Astrocyte of the cerebellum (primary cell): ENCODE results near the gene TUBB2B.

ENCODE experiments used
- DNase-seq: peaks from one replicate; pipeline ENCODE4 v3.0.0-alpha.2; 2011; ENCODE audit warnings: low read depth
- H3K4me3 ChIP-seq: 2 replicates; pipeline ENCODE4 v1.5.1; 2011; ENCODE audit warnings: mild to moderate bottlenecking, low read depth, low read length, moderate library complexity
- in situ Hi-C: cut with HindIII; loops from 2 replicates; pipeline ENCODE4 v1.10.0; 2017; ENCODE audit warnings: low sequenced_read_pairs
- TF ChIP-seq, protein P1 (sequence below): IDR thresholded peaks from 2 replicates; pipeline ENCODE4 v1.5.1; 2012; ENCODE audit warnings: low read length, low read depth, moderate library complexity, mild to moderate bottlenecking; ENCODE audit errors: missing control alignments

Gene TUBB2B

DNA sequence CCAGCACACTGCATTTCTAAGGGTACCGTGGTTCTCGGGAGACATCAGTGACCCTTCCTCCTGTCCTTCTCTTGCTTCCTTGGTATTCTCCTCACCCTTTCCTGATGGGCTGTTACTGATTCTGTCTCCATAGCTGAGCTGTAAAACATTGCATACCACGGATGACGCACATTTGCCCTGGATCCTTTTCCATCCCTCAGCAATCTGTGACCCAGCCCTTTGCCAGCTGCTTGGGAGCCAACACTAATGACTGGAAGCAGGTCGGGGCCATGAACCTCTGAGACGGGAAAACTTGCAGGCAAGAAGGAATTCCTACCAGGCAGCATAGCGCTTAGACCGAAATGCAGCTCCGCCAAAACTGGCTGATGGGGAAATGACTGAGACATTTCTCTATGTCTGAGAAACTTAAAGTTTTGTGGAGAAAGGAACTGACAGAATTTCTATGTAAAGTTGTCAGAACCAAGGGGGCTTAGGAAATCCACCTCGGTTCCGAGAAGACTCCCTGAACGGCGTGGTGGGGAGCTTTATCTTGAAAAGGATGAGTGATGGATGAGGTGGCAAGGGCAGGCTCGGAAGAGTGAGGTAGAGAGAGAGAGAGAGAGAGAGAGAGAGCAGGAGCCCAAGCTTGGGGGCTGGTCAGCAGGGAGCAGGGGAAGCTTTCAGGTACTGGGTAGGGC, 19.2 kb downstream of the TUBB2B start:
- TF ChIP-seq, protein P1, sequence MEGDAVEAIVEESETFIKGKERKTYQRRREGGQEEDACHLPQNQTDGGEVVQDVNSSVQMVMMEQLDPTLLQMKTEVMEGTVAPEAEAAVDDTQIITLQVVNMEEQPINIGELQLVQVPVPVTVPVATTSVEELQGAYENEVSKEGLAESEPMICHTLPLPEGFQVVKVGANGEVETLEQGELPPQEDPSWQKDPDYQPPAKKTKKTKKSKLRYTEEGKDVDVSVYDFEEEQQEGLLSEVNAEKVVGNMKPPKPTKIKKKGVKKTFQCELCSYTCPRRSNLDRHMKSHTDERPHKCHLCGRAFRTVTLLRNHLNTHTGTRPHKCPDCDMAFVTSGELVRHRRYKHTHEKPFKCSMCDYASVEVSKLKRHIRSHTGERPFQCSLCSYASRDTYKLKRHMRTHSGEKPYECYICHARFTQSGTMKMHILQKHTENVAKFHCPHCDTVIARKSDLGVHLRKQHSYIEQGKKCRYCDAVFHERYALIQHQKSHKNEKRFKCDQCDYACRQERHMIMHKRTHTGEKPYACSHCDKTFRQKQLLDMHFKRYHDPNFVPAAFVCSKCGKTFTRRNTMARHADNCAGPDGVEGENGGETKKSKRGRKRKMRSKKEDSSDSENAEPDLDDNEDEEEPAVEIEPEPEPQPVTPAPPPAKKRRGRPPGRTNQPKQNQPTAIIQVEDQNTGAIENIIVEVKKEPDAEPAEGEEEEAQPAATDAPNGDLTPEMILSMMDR, result no peak

DNA sequence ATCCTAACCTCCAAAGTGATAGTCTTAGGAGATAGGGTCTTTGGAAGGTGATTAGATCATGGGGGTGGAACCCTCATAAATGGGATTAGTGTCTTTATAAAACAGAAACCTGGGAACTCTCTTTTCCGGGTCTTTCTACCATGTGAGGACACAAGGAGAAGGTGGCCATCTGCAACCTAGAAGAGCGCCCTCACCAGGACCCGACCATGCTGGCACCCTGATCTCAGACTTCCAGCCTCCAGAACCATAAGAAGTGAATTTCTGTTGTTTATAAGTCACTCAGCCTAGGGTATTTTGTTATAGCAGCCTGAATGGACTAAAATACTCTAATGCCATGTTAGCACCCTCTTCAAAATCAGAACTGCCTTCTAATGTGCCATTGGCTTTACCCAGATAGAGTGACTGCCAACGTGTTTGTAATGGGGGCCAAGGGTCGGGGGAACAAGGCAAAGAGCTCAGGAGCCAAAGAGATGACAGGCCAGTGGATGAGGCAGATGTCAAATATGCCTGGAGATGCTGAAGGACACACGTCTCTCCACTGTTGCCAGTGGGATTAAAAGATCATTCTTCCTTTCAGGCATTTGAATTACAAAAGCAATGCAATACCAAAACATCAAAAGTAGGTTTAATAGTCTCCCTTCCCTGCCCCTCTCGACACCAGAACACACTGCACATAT, 21.0 kb downstream of the TUBB2B start:
- in situ Hi-C loops, result no loop called here
- H3K4me3 ChIP-seq, result no peak overlapping the region
- no peak for DNase-seq
- TF ChIP-seq, protein P1, result peak; percentile 2

More for the DNA sequence above, 19.2 kb downstream of the TUBB2B start:
- peak; percentile 68 for DNase-seq
- in situ Hi-C loops, result no loop called here
- no peak overlapping the region for H3K4me3 ChIP-seq

DNA sequence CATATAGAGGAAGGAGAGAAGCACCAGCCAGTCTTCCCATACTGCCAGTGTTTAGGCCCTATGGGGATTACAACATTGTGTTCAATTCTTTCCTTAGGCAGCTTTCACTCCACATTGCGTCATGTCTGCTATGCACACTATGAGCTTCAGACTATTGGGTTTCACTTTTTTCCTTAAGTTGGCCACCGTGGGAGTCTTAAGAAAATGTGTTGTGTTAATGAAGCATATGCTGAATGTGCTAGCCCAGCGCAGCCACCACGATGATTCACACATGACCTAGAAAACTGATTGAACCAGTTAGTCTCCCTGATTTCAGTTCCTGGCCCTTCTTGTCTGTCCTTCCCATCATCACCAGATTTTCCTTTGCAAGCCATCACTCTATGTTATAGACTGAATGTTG, 21.5 kb downstream of the TUBB2B start:
- peak; percentile 76 for DNase-seq
- in situ Hi-C loops, result no loop called here
- TF ChIP-seq, protein P1, result no peak
- H3K4me3 ChIP-seq, result no peak overlapping the region

DNA sequence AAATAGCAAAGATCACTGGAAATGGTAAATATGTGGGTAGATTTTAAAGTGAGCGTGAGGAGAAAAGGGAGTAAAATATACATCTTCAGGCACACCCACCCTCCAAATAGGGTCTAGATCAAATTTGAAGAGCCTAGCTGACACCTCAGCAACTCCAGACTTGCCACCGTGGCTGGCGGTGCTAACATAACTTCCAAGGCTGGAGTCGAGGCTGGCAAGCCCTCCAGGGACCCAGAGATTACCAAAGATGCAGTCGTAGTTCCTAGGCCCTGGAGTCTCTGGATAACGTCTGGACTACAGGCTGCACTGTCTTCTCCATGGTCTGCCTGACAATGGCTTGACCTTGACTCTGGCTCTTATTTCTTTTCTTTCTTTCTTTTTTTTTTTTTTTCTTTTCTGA, 22.5 kb downstream of the TUBB2B start:
- no peak for DNase-seq
- H3K4me3 ChIP-seq, result no peak overlapping the region
- in situ Hi-C loops, result no loop called here
- TF ChIP-seq, protein P1, result no peak

DNA sequence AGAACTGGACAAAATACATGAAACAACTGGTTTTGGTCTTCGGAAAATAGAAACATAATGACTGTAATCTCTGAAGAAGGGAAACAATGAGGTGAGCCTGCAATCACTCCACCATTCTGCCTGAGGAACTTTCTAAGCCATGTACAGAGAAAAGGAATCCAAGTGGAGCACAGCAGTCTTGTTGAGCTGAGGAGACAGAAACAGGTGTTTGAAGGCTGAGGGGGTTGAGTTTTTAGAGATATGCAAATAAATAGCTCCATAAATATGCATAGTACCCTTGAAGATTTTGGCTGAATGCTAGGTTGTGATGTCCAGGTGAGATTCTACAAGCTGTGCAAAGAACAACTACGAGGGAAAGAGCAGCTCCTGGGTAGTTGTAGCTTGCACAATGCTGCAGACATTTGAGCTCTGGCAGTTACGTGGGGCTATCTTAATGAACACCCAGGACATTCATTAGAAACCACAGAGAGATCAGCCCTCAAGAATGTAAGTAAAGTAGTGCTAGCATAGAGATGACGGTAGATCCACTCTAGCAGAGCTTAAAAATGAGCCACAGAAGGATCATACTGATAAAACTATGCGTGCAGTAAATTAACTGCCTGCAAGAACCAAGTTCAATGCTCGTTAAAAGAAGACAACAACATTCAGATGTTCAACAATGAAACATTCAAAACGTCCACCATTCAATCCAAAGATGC, 24.3 kb downstream of the TUBB2B start:
- no peak overlapping the region for H3K4me3 ChIP-seq
- TF ChIP-seq, protein P1, result no peak
- no peak for DNase-seq
- in situ Hi-C loops, result no loop called here

DNA sequence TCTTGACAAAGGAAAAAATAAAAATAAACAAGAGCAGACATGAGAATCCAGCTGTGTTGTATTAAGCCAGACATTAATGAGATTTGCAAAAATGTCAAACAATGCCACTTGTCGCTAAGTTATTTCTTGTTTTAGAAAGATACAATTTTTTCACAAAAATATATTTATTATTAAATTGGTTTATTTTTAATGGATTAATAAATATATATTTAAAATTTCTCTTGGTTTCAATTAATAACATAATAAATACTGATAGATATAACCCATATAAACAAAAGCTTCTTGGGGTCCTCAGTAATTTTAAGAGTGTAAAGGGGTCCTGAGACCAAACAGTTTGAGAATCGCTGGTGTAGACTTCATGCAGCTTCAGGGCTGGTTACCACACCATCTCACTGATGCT, 26.1 kb downstream of the TUBB2B start:
- in situ Hi-C loops, result no loop called here
- TF ChIP-seq, protein P1, result no peak
- no peak for DNase-seq
- H3K4me3 ChIP-seq, result no peak overlapping the region
